Liver (tissue), 3 donors: ENCODE data around the gene ARHGEF1.

ENCODE experiments used
- FOXA1 ChIP-seq: IDR thresholded peaks from 2 replicates; pipeline ENCODE4 v1.6.1; 2016; ENCODE audit warnings: antibody characterized with exemption
- JUND ChIP-seq, 2 donors: IDR thresholded peaks; 2 replicates each; pipeline ENCODE4 v1.6.1; 2016; ENCODE audit warnings: antibody characterized with exemption in 2 of 2
- RAD21 ChIP-seq, 2 donors: IDR thresholded peaks; 2 replicates each; pipeline ENCODE4 v1.6.1; 2016; ENCODE audit warnings: antibody characterized with exemption in 2 of 2, mild to moderate bottlenecking in 2 of 2
- TAF1 ChIP-seq: conservative IDR thresholded peaks from 2 replicates; pipeline ENCODE4 v1.6.1; 2016; ENCODE audit warnings: antibody characterized with exemption, mild to moderate bottlenecking
- TF ChIP-seq, protein P1 (sequence below): fragments of 150-350 bp; IDR thresholded peaks from 2 replicates; pipeline ENCODE4 v1.5.1; 2017; ENCODE audit warnings: improper control_type of control experiment, low read depth, low read length; ENCODE audit not compliant: missing input control
- TF ChIP-seq, protein P2 (sequence below): IDR thresholded peaks from 2 replicates; pipeline ENCODE4 v1.6.1; 2016; ENCODE audit warnings: antibody characterized with exemption
- TF ChIP-seq, protein P3 (sequence below): IDR thresholded peaks from 2 replicates; pipeline ENCODE4 v1.6.1; 2016; ENCODE audit warnings: antibody characterized with exemption
- TF ChIP-seq, protein P4 (sequence below): IDR thresholded peaks from 2 replicates; pipeline ENCODE4 v1.6.1; 2016; ENCODE audit warnings: antibody characterized with exemption, mild to moderate bottlenecking
- donor health status: healthy.
- donor health status: healthy.

DNA sequence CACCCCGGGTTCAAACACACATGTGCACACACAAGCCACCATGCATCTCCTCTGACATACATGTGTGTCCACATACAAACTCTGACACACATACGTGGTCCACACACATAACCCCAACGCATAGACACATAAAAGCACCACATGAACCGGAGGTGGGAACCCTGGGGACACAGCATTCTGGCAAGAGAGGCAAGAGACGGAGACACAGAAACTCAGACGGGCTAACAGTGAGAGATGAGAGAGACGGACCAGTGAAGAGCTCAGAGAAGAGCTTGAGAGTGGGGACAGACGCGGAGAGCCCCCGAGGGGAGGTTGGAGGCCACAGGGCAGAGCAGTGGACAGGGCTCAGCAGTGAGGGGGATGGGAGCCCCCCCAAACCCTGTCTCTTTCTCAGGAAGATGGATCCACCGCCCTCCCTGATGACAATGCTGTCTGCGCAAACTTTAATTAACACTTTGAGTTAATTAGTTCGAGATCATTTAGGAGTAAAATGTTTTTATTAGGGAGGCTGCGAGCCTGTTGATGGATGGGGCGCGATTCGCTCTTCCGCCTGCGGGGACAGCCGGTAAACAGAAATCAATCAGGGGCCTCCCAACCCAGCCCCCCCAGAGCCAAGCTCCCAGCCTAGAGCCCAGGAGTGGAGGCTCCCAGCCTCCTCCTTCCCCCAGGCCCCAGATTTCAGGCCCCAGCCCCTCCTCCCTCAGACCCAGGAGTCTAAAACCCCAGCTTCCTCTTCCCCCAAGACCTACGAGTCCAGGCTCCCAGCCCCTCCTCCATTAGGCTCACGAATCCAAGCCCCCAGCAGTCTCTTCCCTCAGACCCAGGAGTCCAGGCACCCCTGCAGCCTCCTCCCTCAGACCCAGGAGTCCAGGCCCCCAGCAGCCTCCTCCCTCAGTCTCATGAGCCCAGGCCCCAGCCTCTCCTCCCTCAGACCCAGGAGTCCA is 54.8 kb downstream of the ARHGEF1 start:
- TF ChIP-seq, protein P1, sequence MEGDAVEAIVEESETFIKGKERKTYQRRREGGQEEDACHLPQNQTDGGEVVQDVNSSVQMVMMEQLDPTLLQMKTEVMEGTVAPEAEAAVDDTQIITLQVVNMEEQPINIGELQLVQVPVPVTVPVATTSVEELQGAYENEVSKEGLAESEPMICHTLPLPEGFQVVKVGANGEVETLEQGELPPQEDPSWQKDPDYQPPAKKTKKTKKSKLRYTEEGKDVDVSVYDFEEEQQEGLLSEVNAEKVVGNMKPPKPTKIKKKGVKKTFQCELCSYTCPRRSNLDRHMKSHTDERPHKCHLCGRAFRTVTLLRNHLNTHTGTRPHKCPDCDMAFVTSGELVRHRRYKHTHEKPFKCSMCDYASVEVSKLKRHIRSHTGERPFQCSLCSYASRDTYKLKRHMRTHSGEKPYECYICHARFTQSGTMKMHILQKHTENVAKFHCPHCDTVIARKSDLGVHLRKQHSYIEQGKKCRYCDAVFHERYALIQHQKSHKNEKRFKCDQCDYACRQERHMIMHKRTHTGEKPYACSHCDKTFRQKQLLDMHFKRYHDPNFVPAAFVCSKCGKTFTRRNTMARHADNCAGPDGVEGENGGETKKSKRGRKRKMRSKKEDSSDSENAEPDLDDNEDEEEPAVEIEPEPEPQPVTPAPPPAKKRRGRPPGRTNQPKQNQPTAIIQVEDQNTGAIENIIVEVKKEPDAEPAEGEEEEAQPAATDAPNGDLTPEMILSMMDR: no peak
- TF ChIP-seq RAD21 (IDR thresholded peaks at IDR 0.05) (no peak), FOXA1 (no peak), JUND (IDR thresholded peaks at IDR 0.05) (no peak), TAF1 (no peak)
- TF ChIP-seq, protein P2, sequence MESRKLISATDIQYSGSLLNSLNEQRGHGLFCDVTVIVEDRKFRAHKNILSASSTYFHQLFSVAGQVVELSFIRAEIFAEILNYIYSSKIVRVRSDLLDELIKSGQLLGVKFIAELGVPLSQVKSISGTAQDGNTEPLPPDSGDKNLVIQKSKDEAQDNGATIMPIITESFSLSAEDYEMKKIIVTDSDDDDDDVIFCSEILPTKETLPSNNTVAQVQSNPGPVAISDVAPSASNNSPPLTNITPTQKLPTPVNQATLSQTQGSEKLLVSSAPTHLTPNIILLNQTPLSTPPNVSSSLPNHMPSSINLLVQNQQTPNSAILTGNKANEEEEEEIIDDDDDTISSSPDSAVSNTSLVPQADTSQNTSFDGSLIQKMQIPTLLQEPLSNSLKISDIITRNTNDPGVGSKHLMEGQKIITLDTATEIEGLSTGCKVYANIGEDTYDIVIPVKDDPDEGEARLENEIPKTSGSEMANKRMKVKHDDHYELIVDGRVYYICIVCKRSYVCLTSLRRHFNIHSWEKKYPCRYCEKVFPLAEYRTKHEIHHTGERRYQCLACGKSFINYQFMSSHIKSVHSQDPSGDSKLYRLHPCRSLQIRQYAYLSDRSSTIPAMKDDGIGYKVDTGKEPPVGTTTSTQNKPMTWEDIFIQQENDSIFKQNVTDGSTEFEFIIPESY: no peak
- TF ChIP-seq, protein P3, sequence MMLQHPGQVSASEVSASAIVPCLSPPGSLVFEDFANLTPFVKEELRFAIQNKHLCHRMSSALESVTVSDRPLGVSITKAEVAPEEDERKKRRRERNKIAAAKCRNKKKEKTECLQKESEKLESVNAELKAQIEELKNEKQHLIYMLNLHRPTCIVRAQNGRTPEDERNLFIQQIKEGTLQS: no peak
- TF ChIP-seq, protein P4, sequence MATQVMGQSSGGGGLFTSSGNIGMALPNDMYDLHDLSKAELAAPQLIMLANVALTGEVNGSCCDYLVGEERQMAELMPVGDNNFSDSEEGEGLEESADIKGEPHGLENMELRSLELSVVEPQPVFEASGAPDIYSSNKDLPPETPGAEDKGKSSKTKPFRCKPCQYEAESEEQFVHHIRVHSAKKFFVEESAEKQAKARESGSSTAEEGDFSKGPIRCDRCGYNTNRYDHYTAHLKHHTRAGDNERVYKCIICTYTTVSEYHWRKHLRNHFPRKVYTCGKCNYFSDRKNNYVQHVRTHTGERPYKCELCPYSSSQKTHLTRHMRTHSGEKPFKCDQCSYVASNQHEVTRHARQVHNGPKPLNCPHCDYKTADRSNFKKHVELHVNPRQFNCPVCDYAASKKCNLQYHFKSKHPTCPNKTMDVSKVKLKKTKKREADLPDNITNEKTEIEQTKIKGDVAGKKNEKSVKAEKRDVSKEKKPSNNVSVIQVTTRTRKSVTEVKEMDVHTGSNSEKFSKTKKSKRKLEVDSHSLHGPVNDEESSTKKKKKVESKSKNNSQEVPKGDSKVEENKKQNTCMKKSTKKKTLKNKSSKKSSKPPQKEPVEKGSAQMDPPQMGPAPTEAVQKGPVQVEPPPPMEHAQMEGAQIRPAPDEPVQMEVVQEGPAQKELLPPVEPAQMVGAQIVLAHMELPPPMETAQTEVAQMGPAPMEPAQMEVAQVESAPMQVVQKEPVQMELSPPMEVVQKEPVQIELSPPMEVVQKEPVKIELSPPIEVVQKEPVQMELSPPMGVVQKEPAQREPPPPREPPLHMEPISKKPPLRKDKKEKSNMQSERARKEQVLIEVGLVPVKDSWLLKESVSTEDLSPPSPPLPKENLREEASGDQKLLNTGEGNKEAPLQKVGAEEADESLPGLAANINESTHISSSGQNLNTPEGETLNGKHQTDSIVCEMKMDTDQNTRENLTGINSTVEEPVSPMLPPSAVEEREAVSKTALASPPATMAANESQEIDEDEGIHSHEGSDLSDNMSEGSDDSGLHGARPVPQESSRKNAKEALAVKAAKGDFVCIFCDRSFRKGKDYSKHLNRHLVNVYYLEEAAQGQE: no peak
